Activated T-cell treated with anti-CD3 and anti-CD28 coated beads for 48 hours (primary cell): ENCODE data around the gene WIPI1.

ENCODE experiments used
- DNase-seq: peaks from one replicate; pipeline ENCODE4 v3.0.0-alpha.2; 2020; ENCODE audit warnings: low read depth

Gene WIPI1

DNA sequence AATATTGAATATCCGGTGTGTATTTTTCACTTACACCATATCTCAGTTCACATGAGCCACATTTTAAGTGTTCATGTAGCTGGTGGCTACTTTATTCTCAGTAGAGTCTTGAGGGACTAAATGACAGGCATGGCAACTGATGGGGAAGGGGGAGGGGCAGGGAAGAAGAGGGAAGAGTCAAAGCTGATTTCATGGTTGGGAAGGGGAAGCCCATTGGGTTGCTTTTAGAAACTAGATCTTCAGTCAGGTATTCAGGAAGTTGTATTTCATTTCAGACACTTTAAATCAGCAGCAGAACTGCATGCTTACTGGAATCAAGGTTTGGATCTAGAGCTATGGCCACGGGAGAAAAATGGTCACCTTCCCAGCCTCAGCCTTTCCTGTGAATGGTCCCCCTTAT, 2.9 kb upstream of the WIPI1 start:
- DNase-seq: no peak

DNA sequence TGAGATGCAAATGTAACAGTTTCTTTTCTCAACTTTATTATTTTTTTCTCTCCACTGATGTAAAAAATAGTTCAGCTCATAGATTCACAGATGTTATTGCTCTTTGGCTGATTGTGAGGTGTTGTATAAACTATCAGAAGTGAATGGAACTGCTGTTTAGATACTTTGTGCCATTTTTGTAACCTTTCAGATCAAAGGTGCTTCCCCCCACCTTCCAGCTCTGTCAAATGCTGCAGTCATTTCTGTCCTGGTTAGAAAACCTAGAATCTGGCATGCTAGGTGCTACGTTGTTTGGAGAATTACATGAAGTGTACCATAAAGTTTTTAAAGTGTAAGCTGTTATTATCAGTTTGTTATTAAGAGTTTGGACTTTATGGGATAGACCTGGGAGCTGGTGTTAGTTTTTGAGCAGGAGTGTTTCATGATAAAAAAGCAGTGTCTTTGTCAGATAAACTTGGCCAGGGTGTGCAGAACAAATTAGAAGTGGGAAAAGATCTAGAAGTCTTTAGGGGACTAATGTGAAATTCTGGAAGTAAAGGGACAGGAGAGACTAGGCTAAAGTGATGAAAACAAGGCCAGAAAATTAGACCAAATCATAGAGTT, 1.8 kb upstream of the WIPI1 start:
- DNase-seq: no peak

DNA sequence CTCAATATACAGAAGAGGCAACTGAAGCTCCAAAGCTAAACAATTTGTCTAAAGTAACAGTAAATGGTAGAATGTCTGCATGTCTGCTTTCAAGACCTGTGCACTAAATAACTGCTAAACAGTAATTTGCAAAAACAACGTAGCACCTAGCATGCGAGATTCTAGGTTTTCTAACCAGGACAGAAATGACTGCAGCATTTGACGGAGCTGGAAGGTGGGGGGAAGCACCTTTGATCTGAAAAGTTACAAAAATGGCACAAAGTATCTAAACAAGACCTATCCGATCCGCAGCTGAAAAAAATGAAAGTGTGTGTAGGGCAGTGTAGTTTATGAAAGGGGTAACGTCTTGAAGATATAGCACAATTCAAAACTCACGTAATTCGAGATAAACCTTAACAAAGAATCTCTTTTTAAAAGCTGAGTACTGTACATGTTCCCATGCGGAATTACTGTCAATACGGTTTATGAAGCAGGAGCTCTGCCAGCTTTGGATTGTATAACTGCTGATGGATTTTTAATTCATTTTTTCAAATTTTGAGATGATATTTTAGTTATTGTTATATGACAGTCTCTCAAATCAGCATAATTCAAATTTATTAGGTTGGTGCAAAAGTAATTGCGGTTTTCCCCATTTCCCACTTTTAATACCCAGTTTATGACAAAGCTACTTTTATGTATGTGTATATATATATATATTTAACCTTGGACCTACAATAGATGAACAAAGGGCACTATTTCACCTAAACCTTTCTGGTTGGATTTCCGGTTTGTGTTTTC, 1.2 kb upstream of the WIPI1 start:
- DNase-seq: no peak

DNA sequence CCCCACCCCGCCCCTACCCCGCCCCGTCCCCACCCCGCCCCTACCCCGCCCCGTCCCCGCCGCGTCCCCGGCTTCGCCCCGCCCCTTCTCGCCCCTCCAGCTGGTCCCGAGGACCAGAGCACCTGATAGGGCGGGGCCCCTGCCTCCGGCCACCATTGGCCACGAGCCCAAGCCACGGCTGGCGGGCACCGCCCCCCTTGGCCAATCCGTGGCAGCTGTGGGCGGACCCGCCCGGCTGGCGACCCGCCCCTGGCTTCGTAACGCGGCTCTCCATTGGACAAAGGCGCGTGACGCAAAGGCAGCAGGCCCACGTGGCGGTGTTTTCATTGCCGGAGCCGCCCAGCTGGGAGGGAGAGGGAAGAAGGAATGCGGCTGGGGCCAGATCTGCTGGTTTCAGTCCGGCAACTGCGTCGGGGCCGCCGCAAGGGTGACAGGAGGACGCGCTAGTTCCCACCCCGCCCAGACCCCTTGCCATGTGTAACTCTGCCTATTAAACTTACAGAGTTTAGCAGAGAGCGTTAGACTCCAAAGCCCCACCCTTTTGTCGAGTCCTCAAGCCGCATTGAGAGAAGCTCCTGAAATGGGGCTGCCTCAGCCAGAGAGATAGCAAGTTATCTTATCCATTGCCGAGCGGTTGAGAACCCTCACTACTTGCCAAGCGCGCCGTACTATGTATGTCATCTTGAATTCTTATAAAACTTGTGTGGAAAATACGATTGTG, 403 bp upstream of the WIPI1 start:
- peak; percentile 99 for DNase-seq

DNA sequence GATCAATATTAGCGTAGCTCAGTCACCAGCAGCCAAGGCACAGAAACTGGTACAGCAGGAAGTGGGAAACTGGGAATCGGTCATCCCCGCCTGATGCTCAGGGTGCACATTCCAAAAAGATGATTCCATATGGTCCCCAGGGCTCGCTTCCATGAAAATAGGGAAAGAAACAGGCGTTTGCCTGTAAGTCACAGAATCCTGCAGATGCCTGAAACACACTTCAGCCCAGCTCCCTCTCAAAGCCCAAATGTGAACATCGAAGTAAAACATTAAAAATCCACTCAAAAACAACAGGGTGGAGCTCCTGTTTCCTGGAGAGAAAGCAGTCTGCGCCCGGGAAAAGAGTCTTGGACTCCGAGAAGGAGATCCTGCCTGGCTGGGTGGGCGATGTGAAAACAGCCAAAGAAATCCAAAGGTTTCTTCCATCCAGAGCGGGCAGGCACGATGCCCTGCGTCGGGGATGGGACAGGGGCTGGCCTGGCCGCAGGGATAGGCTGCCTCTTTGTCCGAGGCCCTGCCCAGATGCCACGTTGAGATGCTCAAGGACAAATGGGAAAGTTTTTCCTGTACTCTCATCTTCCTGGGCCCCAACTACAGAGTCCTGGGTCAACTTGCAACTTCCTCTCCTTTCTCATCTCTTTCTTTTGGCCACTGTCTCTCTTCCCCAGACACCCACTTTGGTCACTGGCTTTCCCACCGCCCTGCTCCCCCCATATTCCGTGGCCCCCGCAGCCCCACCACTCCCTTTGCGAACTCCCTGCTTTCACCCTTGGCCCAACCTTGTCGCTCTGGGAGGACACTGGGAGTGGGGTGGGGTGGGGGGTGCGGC, 743 bp downstream of the WIPI1 start:
- DNase-seq: no peak

DNA sequence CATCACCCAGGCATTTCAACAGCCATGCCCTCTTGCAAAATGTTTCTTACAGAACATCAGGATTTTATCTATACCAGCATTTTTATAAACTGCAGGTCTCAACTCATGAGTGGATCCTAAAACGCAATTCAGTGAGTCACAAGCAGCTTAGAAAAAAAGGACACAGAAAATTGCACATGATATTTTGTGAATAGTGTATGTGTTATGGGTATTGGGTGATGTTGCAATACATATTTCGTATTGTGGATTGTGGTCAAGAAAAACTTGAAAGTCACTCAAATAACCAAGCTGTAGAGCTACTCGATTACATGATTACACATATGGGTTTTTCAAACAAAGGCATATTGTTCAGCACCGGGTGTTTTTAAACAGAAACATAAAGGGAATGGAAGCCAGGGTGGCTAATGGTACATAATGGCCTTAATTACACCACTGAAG, 1.4 kb downstream of the WIPI1 start:
- no peak for DNase-seq

DNA sequence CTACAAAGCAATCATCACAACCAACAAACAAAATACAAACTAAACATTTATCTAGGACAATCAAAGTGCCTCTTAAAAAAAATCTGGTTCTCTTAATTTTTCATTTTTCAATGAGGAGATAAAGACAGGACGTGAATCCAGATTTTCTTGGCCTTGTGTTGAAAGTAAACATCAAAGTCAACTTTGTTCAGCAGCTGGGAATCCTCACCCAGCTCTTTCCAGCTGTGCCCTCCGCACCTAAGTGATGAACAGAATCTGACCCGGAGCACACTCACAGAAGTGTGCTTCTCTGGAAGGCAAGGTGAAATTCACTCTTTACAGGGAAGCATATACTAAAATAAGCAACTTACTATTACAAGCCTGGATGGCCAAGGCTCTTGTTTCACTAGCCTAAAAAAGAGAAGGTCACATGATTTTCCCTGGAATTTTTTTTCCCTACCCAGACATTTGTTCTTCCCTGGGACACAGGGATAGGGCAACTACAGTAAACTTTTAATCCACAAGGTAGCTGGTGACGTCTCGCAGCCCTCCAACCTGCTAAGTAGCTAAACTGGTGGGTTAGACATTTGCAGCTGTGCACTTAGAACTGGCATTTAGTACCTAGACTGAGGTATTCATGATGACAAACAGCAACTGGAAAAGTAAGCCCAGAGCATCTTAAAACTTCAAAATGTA, 3.2 kb downstream of the WIPI1 start:
- no peak for DNase-seq

DNA sequence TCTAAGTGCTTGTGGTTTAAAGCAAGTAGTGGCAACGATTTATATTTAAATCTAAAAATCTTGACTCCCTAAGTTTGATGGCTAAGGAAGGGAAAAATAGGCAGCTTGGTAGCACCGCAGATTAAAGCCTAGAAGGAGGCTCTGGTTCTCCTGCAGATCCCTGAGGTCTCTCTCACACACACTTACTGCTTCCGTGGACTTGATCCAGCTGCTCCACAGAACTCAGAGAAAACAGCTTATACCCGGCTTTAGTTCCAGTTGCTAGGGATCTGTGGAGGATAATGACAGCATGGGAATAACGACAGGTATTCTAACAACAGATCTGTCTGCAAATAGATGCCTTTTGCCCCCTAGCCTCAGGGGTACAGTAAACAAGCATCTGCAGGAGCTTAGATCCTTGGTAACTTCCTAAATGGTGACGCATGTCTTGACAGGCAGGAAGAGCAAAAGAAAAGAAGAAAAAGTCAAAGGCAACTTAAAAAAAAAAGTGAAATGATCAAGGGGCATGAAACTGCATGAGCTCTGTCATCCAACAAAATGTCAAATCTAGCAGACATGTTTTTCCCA, 4.5 kb downstream of the WIPI1 start:
- DNase-seq: no peak

DNA sequence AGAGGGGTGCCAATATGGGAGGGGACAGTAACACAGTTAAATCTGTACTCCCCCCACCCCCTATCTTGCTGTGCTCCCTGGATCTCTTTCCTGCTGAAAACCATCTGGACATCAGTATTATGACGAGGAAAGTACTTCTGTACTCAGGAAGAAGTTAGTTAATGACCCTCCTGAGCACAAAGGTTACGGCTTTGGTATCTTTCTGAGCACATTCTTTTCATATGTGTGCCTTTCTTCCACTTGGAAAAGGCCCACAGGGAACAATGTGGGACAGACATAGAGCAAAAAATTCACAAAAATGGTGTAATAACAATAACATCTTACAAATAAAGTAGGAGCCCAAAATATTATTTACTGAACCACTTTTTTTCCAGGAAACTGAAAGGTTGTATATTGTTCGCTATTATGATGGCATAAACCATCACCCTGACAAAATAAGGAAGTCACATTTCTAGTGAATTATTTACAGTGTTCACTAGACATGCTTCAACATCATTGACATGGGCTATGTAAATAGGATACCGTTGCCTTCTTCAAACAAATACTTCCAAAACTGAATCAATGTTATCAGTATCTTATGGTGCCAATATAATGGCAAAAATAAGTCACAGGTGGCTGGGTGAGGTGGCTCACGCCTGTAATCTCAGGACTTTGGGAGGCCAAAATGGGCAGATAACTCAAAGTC, 5.5 kb downstream of the WIPI1 start:
- no peak for DNase-seq

DNA sequence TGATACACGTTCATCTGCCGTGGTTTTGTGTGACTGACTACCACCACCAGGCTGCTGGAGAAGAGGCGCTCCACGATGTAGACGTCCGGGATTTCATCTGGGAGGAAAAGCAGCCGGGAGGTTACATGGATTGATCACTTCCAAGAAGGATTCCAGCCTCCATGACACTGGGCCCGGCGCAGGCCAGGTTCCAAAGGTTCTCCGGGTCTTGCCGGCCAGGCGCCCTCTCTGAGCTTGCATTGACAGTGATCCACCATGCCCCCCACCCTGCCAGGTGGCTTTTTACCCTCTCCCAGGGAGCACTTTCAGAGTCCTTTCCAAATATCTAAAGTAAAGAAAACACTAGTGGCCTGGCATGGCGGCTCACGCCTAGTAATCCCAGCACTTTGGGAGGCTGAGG, 6.5 kb downstream of the WIPI1 start:
- DNase-seq: no peak

DNA sequence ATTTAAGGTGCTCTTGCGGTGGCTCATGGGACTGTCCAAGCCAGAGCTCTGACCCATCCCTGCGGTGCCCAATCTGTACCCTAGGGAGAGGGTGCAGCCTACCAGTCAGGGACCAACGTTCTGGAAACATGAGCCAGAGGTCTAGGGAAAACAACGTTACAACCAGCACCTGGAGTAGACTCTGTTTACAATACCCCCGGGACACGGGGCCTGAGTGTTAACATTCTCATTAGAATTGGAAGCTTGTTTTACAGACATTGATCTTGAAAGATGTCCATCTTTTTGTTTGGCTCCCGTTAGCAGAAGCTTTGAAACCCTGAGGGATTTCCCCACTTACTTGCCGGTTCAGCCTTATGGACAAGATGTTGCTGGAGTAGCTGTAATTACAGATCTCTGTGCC, 6.9 kb downstream of the WIPI1 start:
- no peak for DNase-seq

DNA sequence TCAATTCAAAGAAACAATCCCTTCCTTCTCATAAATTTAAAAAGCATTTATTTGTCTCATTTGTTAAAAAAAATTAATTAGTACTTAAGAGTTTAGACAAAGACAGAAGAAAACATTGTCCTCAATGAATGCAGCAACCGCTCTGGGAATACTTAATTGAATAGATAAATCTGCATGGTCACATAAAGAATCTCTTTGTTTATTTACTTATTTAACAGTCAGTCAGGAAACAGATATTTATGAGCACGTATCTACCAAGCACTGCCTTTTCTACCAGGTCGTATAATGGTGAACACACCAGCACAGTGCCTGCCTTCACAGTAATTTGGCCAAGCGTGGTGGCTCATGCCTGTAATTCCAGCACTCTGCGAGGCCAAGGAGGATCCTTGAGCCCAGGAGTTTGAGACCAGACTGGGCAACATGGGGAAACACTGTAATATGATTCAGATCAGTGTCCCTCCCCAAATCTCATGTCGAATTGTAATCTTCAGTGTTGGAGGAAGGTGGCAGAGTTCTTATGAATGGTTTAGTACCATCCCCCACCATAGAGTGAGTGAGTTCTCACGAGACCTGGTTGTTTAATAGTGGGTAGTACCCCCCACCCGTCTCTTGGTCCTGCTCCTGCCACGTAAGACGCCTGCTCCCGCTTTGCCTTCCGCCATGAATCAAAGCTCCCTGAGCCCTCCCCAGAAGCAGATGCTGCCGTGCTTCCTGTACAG, 8.1 kb downstream of the WIPI1 start:
- DNase-seq: no peak

DNA sequence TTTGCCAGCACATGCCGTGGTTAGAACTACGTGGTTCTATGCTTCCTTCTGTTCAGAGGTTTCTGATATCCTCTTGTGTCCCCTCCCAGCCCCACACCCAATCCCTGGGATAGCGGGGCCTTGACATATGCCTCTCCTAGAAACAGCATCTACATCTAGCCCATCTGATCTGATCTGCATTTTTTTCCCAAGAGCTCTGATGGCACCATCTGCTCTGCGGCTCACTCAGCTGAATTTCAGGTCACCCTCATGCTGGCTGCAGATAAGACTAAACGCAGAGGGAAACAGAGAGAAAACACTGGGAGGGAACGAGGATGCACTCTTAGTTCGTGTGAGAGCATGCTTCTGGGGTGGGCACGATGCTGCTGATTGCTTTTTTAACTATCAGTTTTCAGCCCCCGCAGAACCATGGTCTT, 10.7 kb downstream of the WIPI1 start:
- no peak for DNase-seq

DNA sequence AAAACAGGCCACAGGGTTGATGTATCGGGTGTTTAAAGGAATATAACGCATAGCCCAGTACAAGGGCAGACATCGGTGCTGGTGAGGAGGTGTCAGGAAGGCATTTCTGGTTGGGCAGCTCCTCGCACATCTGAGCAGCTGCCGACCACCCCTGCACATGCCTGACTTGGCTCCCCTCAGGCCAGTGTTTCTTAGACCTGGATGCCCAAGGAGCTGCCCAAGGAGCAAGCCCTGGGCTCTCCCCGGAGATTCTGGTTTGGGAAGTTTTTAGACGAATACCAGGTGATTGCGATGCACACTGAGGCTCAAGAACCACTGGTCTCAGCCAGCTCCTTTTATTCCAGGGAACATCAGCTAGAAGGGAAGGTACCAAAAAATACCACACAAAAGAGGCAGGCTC, 11.6 kb downstream of the WIPI1 start:
- DNase-seq: no peak

DNA sequence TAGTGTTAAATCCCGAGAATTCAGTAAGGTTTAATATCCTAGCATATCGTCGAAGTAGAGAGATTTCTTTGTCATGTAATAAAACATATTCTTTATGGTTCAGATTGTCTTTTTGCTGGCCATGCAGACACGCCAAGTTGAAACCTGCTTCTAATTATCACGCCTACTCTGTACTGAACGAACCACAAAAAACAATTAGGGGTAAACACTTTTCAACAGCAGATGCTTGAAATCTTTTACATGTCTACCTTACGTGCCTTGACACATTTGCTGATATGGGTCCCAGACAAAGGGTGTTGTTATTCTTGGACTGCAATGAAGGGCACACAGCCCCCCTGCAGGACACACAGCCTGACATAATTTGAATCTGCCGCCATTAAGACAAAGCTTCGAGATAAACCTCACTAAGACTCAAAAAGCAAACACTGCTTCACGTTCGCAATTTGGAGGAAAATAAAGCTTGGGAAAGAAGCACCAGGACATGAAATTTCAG, 13.3 kb downstream of the WIPI1 start:
- no peak for DNase-seq

DNA sequence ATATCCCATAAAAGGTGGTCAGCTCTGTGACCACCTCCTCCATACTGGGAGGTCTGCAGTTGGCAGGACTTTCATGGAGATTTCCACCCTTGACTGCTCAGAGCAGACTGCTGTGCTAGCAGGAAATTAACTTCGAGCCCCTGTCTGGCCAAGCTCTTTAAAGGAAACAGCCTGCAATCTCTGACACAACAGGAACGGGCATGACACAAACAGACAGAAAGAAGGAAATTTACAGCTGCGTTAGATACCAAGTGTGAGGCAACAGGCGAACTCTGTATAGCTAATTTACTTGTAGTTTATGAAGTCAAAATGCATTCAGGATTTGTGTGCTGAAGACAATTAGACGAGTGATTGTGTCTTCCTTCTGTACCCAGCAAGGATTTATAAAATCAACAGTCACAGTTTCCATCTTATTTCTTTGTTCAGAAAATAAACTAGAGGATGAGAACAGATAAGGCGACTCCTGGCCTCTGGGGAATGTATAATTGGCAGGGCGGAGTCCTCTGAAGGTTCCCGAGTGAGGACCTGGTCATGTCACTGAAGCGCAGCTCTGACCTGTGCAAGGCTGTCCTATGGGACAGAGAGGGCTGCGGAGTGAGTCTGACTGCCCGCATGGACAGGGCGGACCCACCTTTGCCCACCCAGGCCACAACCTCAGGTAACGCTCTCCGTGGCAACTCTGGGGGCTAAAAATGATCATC, 16.1 kb downstream of the WIPI1 start:
- DNase-seq: no peak

DNA sequence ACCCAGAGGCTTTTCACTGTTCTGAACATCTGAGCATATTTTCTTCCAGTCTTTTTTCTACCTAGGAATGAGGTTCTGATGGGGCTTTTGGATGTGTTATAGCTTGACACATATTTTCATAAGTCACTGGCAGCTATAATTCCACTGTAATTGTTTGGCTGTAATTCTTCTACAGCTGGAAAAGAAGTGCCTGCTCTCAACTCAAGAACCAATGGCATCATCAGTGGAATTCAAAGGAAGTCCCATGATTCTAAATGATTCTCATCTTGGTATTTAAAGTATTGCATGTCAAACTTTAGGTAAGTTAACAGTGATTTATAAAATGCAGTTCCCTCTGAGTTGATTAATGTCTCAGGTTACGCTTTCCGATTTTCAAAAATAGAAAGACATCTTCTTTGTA, 16.8 kb downstream of the WIPI1 start:
- no peak for DNase-seq

DNA sequence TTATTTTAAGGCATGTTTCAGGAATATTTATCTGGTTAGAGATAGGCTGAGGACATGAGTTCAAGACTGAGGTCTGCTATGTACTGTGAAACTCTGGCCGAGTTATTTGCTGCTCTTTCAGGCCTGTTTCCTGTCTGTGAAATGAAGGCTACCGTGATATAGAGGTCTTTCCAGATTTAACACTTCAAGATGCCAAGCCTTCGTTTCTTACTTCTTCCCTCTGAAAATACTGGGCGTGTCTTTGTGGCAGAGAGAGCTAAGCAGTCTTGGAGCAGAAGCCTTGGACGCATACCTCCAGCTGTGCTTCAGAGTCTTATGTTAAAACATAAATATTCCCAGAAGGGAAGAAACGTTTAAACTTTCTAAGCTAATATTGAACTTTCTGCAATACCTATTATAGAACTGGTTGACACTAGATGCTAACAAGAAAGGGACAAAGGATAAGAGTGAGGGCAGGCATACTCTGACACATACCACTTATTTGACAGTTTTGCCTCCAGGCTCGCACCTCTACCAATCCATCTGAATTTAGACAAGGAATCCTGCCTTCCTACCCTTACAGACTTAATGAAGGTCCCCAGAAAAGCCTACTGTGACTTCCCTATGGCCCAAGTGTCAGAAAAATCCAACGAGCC, 17.5 kb downstream of the WIPI1 start:
- DNase-seq: no peak
